ENCODE measurements around the gene TPPP.
"Not testable (repeated sequence)": the region's sequence is repeated elsewhere in the genome, so short reads cannot be mapped to it uniquely, and the experiment has no call there.

TPPP gene

DNA sequence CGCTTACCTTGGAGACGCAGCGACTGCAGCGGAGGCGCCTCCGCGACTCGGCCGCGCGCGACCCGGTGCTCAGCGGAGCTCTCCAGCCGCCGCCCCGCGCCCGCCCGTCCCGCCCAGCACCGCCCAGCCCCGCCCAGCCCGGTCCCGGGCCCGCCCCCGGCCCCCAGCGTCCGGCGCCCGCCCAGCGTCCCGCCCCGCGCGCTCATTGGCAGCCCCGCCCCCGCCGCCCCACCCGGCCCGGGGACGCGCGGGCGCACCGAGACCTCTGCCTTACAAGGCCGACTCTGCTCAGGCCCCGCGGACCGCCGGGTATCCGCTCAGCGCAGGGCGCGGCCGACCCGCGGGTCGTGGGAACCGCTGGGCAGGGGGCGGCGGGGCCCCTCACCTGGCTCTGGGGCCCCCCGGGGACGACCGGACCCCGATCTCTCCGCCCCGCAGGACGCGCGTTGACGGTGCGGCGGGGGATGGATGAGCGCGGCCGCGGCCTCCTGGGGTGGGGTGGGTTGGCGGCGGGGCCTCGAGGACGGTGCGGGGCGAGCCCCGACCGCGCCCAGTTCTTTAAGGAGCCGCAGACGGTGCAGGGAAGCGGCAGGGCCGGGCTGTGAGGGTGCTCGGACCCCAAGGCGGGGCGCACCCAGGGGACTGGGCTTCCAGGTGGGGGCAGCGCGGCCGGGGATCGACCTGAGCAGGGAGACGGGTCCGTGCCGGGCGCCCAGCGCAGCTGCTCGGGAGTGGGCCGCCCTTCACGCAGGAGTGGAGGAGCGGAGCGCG, at the start of gene TPPP:
Gene TPPP (minus strand): TSS at position 82 of the 771 bp plus-strand sequence. CDS start 15,292 bp downstream, outside the sequence.
- DNase-seq = peak; percentile 77

- not testable (repeated sequence) for DNase-seq
Observed at GRCh38 chr5:742276-742675, 49.1 kb upstream of the TPPP start.

DNA sequence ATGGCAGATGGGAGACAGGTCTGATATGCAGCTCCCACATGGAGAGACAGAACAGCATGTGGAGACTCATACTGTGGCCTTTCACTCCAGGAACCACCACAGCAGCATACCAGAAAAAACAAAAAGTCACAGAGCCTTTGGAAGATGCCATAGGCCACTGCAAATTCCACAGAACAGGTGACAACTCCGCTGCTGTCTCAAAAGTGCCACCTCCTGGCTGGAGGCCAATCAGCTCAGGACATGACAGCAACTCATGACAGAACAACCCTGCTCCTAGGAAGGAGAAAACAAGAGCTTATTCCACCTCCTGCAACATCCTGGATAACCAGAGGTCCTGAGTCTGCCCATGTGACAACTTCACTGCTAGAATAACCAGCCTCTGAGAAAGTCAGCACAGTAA, 41.0 kb upstream of the TPPP start:
- DNase-seq = not testable (repeated sequence)

DNA sequence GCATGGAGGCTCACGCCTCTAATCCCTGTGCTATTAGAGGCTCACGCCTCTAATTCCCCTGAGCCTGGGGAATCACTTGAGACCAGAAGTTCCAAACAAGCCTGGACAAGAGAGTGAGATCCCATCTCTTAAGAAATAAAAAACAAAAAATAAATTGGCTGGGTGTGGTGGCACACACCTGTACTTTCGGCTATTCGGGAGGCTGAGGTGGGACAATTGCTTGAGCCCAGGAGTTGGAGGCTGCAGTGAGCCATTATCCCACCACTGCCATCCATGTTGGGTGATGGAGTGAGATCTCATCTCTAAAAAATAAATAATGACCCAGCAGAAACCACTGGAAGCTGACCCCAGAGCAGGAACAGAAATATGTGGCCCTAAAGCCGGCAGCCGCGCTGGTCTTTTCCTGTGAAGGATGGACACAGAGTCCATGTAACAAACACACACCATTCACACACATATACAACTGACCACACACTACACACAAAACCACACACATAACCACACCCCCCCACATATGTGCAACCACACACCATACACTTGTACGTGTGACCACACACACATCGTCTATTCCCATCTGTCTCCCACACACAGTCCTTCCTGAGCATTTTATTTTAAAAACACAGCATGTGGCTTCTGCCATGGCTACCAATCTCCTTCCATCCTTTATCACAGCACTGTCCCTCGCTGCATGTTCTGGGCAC, 39.8 kb upstream of the TPPP start:
- not testable (repeated sequence) for DNase-seq

DNA sequence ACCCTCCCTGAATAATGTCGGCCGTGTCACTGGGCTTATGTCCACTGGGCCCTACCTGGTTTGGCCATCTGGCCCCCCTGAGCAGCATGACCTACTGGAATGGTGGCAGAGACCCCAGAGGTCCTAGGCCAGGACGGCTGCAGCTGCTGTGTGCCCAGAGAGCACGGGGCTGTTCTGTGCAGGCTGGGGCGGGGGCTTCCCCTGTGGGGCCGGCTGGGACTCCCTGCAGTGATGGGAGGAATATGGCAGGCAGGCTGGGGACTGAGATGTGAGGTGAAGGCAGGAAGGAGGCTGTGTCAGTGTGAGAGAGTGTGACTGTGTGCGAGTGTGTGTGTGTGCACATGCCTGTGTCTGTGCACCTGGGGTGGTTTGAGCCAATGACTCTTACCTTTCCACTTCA, 36.1 kb upstream of the TPPP start:
- not testable (repeated sequence) for DNase-seq

- not testable (repeated sequence) for DNase-seq
Observed at GRCh38 chr5:727087-727486, 33.9 kb upstream of the TPPP start.

DNA sequence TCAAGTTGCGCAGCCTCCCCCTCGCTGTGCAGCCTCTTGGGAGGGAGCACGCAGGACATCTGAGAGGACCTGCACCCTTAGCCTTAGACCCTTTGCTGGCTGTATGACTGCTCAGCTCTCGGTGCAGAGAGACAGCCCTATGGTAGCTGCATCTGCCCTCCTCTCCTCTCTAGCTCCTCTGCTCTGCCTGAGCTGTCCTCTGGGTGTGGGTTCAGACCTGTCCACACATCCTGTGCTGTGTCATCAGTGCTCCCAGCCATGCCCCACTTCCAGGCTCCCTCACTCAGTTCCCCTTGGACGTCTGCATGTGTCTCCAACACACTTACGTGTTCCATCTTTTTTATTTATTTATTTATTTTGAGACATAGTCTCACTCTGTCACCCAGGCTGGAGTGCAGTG, 30.7 kb upstream of the TPPP start:
- not testable (repeated sequence) for DNase-seq

- DNase-seq = not testable (repeated sequence)
Observed at GRCh38 chr5:723309-723708, 30.2 kb upstream of the TPPP start.

DNA sequence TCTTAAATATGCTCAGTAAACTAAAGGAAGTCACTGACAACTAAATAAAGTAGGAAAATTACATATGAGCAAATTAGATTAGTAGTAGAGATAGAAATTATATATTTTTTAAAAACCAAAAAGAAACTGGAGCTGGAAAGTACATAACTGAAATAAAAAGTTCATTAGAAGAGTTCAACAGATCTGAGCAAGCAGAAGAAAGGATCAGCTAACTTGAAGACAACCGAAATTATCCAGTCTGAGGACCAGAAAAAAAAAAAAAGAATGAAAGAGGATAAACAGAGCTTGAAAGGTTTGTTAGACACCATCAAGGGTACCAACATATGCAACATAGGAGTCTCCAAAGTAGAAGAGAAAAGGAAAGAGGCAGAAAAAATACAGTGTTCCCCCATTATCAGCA, 26.2 kb upstream of the TPPP start:
- DNase-seq = not testable (repeated sequence)

- DNase-seq = no peak
Observed at GRCh38 chr5:717143-717542, 24.0 kb upstream of the TPPP start.

- DNase-seq = not testable (repeated sequence)
Observed at GRCh38 chr5:716740-717139, 23.6 kb upstream of the TPPP start.

DNA sequence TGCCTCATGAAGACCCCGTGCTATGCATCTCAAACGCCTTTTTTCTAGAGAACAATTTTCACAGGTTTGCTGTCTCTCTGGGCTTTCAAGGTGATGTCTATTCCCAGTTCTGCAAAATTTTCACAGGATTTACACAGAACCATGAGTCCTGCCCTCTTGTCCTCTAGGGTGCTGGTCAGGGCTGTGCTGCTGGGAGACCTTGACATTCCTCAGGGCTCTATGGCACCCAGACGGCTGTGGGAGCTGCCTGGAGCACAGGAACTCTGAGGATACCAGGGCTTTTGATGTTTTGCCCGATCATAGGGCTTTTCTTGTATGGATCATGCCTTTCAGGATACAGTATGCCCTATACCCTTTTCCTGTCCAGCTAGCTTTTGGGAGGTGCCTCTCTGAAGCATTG, 22.5 kb upstream of the TPPP start:
- DNase-seq = not testable (repeated sequence)

DNA sequence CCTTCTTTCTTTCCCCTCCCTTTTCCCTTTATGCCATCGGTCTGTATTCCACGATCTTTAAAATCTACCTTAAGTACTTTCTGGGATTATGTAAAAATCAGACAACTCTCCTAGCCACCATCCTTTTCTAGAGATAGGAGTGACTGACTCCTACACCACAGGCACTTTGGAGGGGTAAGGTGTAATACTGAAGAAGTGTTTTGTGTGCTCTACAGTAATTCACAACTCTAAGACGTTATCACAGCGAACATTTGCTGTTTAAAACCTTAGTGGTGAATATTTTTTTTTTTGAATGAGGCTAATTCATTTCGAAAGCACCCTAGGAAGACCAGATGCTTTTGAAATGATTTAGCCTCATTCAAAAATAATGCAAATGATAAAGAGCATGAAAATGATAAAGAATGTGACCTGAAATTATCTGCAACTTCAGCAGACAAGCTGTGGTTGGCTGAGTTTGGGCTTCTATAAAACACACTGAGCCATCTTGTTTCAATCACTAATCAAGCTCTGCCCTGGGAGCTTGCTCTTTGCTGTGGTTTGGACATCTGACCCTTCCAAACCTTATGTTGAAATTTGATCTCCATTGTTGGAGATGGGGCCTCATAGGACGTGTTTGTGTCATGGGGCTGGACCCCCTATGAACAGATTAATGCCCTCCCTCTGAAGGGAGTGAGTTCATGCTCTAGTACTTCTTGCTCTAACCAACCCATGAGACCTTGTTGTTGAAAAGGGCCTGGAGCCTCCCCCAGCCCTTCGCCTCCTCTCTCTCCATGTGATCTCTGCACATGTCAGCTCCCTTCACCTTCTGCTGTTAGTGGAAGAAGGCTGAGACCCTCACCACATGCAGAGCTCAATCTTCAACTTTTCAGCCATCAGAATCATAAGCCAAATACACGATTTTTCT, 21.3 kb upstream of the TPPP start:
- not testable (repeated sequence) for DNase-seq

DNA sequence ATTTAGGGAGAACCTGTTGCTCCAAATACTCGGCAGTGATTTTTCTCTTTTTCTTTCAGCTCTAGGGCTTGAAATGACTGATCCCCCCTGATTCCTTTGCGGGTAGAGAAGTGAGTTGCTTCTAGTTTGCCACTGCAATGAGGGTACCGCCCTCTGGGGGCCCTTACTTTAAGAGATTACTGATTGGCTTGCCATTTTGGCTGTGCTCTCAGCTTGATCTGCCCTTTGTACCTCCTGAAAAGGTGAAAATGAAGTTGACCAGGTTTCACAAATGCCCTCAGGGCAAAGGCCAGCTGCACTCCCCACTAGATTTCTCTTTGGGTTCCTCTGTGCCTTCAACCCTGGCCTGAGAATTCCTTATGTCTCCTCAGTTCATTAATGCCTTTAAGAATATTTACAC, 20.5 kb upstream of the TPPP start:
- not testable (repeated sequence) for DNase-seq

GRCh38 chr5:708848-709517, 15.8 kb upstream of the TPPP start:
- not testable (repeated sequence) for DNase-seq

- DNase-seq = not testable (repeated sequence)
Observed at GRCh38 chr5:708374-708773, 15.2 kb upstream of the TPPP start.

DNA sequence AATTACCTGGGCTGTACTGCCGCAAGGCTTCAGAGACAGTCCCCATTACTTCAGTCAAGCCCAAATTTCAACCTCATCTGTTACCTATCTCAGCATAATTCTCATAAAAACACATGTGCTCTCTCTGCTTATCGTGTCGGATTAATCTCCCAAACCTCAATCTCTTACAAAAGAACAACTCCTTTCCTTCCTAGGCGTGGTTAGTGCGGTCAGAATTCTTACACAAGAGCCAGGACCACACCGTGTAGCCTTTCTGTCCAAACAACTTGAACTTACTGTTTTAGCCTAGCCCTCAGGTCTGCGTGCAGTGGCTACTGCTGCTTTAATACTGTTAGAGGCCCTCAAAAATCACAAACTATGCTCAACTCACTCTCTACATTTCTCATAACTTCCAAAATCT, 13.0 kb upstream of the TPPP start:
- DNase-seq = not testable (repeated sequence)

GRCh38 chr5:696753-697702, 3.9 kb upstream of the TPPP start:
- not testable (repeated sequence) for DNase-seq

GRCh38 chr5:696191-696590, 3.0 kb upstream of the TPPP start:
- not testable (repeated sequence) for DNase-seq

DNA sequence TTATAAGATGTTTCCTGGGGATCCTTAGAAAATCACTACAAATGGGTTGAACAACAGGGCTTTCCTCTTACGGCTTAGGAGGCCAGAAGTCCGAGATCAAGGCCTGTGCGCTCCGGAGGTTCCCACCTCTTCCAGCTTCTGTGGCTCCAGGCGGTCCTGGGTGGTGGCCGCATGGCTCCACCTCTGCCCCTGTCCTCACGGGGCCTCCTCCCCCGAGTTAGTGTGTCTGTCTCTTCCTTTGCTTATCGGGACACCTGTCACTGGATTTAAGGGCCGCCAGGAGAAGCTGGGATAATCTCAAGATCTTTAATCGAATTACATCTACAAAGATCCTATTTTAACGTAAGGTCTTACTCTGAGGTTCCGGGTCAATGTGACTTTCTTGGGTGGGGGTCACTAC, 2.3 kb upstream of the TPPP start:
- not testable (repeated sequence) for DNase-seq

DNA sequence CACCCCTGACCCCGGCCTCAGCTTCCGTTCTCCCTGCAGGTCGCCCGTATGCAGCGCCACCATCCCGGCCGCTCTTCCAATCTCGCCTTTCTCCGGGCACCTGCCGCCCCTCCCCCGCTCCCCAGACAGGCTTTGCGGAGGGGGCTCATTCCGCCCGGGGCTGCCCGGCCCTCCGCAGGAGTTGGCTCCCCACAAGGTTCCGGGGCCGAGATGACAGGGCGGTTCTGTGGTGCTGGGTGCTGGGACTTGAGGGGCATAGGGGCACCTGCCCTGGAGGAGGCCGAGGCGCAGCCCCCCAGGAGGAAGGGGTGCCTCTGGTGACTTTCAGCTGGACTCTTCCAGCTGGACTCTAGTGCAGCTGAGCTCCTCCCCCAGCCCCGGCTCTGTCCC, 885 bp upstream of the TPPP start:
- not testable (repeated sequence) for DNase-seq

Data from activated CD4-positive, alpha-beta T cell treated with anti-CD3 and anti-CD28 coated beads, Interleukin-10, Interleukin-2, amounts not matched to agents 100 ng/mL and 50 ng/mL, durations not matched to agents 16 hours and 8 hours (primary cell).